ENCODE measurements around the gene RAB43.
"Not testable (repeated sequence)": the region's sequence is repeated elsewhere in the genome, so short reads cannot be mapped to it uniquely, and the experiment has no call there.

Gene RAB43

DNA sequence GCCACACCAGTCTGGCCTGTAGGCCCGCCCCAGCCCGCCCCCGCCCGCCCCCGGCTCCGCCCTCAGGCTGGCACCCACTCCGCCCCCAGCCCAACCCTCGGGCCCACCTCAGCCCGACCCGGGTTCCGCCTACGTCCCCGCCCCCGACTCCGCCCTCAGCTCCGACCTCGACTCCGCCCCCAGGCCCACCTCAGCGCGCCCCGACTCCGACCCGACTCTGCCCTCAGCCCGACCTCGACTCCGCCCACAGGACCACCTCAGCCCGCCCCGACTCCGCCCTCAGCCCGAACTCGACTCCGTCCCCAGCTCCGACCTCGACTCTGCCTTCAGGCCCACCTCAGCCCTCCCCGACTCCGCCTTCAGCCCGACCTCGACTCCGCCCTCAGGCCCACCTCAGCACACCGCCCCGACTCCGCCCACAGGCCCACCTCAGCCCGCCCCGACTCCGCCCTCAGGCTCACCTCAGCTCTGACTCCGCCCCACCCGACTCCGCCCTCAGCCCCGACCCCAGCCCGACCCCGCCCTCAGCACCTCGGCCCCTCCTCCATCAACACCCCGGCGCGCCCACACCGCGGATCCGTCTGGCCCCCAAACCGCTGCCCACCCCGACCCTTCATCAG, at the start of gene RAB43:
TSS of gene RAB43 (minus strand) at position 13 of the 620 bp plus-strand sequence. CDS start 315 bp downstream, outside the sequence.
- DNase-seq (ENCODE audit: low read depth in 2 of 2), result peak; percentile 72 to 82

DNA sequence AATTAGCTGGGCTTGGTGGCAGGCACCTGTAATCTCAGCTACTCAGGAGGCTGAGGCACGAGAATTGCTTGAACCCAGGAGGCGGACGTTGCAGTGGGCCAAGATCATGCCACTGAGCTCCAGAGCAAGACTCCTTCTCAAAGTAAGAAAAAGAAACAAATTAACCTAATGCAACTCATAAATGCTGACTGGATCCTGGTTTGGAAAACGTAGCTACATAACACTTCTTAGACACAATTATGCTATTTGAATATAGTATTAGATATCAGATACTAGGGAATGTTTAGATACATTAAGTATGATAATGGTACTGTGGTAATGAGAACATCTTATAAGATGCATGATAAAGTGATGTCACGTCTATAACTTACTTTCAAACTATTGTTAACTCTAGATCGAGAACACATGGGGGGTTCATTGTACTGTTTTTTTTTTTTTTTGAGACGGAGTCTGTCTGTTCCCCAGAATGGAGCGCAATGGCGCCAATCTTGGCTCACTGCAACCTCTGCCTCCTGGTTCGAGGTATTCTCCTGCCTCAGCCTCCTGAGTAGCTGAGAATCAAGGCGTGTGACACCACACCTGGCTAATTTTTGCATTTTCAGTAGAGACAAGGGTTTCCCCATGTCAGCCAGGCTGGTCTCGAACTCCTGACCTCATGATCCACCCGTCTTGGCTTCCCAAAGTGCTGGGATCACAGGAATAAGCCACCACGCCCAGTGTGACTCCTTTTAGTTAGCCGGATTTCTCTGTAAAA, 45.2 kb upstream of the RAB43 start:
- no peak for DNase-seq (ENCODE audit: low read depth in 2 of 2)

- not testable (repeated sequence) for DNase-seq (ENCODE audit: low read depth in 2 of 2)
These were observed 44.0 kb upstream of the RAB43 start for GRCh38 chr3:129165594-129165993.

DNA sequence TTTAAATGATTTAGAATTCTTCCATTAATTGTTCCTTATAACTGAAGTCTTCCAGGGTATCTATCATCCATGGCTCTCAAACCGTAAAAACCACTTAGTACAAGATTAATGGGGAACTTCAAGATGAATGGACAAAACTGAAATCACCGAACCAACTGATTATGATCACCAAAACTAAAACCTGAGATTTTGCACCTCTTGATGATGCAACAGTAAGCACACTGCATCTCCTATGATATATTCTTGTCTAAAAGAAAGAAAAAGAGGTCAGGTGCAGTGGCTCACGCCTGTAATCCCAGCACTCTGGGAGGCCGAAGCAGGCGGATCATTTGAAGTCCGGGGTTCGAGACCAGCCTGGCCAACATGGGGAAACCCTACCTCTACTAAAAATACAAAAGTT, 42.9 kb upstream of the RAB43 start:
- DNase-seq (ENCODE audit: low read depth in 2 of 2), result no peak

DNA sequence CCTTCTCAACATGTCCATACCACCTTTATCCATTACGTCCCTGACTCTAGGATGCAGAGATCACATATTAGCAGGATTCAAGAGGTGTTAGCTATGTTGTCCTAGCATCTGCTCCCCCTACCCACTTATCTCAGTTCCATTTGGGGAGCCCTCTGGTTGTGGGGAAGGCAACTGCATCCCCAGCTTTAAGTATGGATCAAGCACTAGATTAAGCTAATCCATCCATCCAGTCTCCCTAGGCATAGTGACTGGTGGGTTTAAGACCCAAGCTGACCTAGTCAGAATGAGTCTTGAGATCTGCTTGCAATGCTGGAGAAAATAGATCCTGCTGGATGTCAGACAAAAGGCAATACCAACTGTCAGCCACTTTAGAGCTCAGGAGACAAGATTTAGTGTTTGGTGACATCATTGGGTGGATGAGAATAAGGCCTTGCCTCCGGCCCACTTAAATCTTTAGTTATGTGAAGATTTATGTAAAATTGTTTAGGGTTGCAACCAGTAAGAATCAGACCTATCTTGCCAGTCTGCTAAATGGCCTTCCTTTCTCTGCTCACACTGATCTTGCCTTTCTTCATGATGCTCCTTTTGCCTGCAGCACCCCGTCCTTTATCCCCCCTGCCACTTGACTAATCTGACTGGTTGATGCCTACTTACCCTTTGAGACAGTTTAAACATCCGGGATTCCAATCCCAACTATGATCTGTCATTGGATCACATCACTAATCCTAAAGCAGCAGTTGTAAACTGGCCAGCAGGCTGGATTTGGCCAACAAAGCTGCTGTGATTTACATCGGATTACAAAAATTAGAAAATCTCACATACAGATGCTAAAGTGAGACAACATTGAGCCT, 41.4 kb upstream of the RAB43 start:
- no peak for DNase-seq (ENCODE audit: low read depth in 2 of 2)

GRCh38 chr3:129161860-129162271, 40.3 kb upstream of the RAB43 start:
- DNase-seq (ENCODE audit: low read depth in 2 of 2), result no peak

DNA sequence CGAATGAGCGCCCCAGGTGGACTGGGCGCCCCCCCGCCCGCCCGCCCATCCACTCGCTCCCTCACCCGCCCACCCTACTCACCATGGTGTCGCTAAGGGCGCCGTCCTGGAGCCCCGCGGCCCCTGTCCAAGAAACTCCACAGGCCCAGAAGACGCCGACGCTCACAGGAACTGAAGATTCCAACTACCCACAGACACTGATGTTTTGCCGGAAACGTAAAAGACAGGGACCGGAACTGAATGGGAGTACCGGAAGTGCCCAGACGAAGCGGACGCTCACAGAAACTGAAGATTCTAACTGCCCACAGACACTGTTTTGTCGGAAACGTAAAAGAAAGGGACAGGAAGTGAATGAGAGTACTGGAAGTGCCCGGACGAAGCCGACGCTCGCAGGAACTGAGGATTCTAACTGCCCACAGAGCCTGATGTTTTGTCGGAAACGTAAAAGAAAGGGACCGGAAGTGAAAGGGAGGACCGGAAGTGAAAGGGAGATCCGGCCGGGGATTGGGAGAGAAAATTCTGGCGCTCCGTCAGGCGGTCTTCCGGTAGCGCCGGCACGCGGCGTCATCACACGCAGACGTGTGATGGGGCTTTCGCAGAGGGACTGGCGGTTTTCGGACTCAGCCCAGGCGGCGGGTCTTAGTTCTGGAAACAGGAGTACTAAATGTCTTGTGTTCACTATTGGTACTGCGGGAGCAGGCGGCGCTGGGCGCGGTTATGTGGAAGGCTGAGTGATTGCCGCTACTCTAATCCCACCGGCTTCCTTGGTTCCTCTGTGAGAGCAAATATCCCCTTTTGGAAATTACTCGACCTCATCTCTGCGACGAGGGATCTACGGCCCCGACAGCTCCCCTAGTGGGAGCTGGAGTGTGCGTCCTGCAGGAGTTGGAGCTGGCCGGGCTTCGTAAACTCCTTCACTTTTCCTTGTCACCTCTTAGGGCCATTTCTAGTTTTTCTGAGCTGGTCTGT, 39.6 kb upstream of the RAB43 start, which contains the start of gene ISY1:
TSS of gene ISY1 (minus strand) at position 173 of the 969 bp plus-strand sequence. CDS start at position 85, 88 bp downstream.
- DNase-seq (ENCODE audit: low read depth in 2 of 2), result peak; percentile 84 to 85

- no peak for DNase-seq (ENCODE audit: low read depth in 2 of 2)
These were observed 23.2 kb upstream of the RAB43 start for GRCh38 chr3:129144786-129145185.

- DNase-seq (ENCODE audit: low read depth in 2 of 2), result not testable (repeated sequence)
These were observed 19.4 kb upstream of the RAB43 start for GRCh38 chr3:129141011-129141410.

DNA sequence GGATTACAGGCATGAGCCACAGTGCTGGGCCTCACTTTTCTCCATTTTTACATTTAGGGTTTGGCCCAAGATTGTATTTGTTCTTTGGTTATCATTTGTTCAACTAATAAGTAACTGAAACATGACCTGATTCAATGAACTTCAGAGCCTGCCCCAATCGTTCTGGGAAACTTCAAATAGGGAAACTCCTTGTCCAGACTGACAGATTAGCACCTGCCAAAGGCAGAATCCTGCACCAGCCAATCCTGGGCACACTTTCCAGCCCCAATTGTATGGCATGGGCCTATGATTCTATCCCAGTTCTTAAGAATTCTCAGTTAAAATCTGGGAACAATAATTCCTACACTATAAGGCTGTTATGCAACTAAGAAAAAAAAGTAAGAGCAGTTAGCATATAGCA, 18.3 kb upstream of the RAB43 start:
- DNase-seq (ENCODE audit: low read depth in 2 of 2), result no peak

- DNase-seq (ENCODE audit: low read depth in 2 of 2), result not testable (repeated sequence)
These were observed 14.7 kb upstream of the RAB43 start for GRCh38 chr3:129136275-129136674.

GRCh38 chr3:129132097-129132866, 10.7 kb upstream of the RAB43 start:
- no peak for DNase-seq (ENCODE audit: low read depth in 2 of 2)

DNA sequence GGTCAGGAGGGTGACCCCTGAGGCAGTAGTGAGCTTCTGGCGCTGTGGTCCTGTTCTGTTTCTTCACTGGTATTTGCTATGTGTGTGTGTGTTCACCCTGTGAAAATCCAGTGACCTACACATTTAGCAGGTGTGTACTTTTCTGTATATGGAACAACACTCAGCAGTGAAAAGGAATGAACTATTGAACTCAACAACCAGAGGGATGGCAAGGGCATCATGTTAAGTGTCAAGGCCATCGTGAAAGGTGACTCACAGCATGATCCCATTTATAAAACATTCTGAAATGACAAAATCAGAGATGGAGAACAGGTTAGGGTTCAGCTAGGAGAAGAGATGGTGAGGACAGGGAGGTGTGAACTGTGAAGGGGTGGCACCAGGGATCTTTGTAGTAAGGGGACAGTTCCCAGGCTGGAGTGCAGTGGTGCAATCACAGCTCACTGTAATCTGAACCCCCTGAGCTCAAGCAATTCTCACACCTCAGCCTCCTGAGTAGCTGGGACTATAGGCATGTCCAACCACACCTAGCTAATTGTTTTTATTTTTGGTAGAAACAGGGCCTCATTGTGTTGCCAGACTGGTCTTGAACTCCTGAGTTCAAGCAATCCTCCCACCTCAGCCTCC, 10.0 kb upstream of the RAB43 start:
- DNase-seq (ENCODE audit: low read depth in 2 of 2), result no peak

GRCh38 chr3:129130291-129130813, 8.7 kb upstream of the RAB43 start:
- DNase-seq (ENCODE audit: low read depth in 2 of 2), result no peak

GRCh38 chr3:129128357-129129155, 7.0 kb upstream of the RAB43 start:
- DNase-seq (ENCODE audit: low read depth in 2 of 2), result no peak

GRCh38 chr3:129126726-129127280, 5.2 kb upstream of the RAB43 start:
- DNase-seq (ENCODE audit: low read depth in 2 of 2), result no peak

DNA sequence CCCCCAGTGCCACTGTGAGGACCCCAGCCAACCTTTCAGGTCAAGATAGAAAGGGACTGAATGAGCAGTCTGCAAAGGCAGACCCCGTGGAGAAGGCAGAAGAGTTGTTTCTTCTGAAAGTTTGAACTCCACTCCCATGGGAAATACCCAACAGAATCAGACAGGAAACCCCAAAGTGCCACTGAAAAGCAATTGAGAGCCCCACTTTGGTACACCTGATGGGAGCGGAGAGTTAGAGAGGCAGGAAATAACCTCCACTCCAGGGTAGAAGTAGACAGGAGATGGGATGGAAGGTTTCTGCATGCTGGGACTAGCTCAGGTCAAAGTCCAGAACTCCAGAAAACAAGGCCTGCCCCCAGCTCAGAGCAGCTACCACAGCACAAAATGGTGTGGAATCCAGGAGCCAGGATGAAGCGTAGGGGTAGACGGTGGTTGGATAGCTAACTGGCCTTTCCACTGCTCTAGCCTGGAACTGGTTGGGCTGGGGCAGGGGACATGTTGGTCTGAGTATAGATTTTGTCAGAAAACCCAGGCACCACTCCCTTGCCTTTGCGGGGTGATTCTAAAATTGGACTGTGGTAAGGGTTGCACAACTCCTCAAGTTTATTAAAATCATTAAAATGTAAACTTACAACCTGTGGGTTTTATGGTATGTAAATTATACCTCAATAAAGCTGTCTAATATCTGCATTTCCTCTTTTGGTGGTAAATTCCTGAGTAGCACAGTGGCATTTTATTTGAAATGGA, 1.9 kb upstream of the RAB43 start:
- DNase-seq (ENCODE audit: low read depth in 2 of 2), result no peak

Measured in stimulated activated CD4-positive, alpha-beta T cell treated with anti-CD3 and anti-CD28 coated beads, Interleukin-15, amount 100 ng/mL, for 48 hours (primary cell).